Caco-2 (cell line): ENCODE results near the gene GRIA2. TPM values are rescaled to one million over a fixed set of nuclear protein-coding genes. Genes with fewer than 3 reads are reported as not detected.
A peak's percentile ranks its signal among the peaks of the same experiment; 100 is the strongest.

Experiments
- BruUV-seq: library from RNA; stranded (reverse); fragments of 400-500 nt; replicated peaks from 2 replicates; lab custom pipeline; 2021; lab: Mats Ljungman, UMichigan
- CTCF ChIA-PET: fragments of 300-600 bp; sonication (Branson Sonifier 250); formaldehyde crosslinking; loops from one replicate; lab custom pipeline; 2022; ENCODE audit warnings: antibody characterized with exemption; lab: Charles Lee
- POLR2A ChIA-PET: fragments of 300-600 bp; sonication (Branson Sonifier 250); formaldehyde crosslinking; loops from one replicate; lab custom pipeline; 2022; ENCODE audit warnings: antibody characterized with exemption; lab: Charles Lee
- DNase-seq, 2 experiments: peaks; one replicate each; pipeline versions ENCODE4 v3.0.0 to v3.0.0-alpha.2; 2020 to 2022
- H3K27me3 ChIP-seq: replicated peaks from 2 replicates; pipeline ENCODE4 v1.6.0; 2011; ENCODE audit warnings: low read length; ENCODE audit not compliant: control insufficient read depth, insufficient read depth
- H3K36me3 ChIP-seq: 2 replicates; pipeline ENCODE4 v1.5.1; 2011; ENCODE audit warnings: low read length; ENCODE audit not compliant: control insufficient read depth, insufficient read depth
- H3K4me1 ChIP-seq: fragments of 250-450 bp; sonication (Bioruptor Pico); 2 replicates; pipeline ENCODE4 v1.5.1; 2020; ENCODE audit warnings: mild to moderate bottlenecking
- H3K4me3 ChIP-seq: 2 replicates; pipeline ENCODE4 v1.5.1; 2011; ENCODE audit warnings: low read depth, mild to moderate bottlenecking, control low read depth, low read length
- H3K9me3 ChIP-seq: fragments of 250-450 bp; sonication (Bioruptor Pico); 2 replicates; pipeline ENCODE4 v1.5.1; 2020; ENCODE audit warnings: mild to moderate bottlenecking, moderate library complexity
- H3K27ac Mint-ChIP-seq: one replicate; pipeline ENCODE4 v1.8.0; 2022; ENCODE audit warnings: mixed read lengths; ENCODE audit not compliant: unreplicated experiment
- H3K27me3 Mint-ChIP-seq: one replicate; pipeline ENCODE4 v1.8.0; 2022; ENCODE audit warnings: mixed read lengths; ENCODE audit not compliant: insufficient read depth, unreplicated experiment
- H3K36me3 Mint-ChIP-seq: one replicate; pipeline ENCODE4 v1.8.0; 2022; ENCODE audit warnings: mild to moderate bottlenecking, mixed read lengths; ENCODE audit not compliant: insufficient read depth, unreplicated experiment
- H3K4me1 Mint-ChIP-seq: one replicate; pipeline ENCODE4 v1.8.0; 2022; ENCODE audit warnings: low read depth, mixed read lengths; ENCODE audit not compliant: unreplicated experiment
- H3K4me3 Mint-ChIP-seq: one replicate; pipeline ENCODE4 v1.8.0; 2022; ENCODE audit warnings: mild to moderate bottlenecking, moderate library complexity, mixed read lengths; ENCODE audit not compliant: unreplicated experiment
- H3K9me3 Mint-ChIP-seq: one replicate; pipeline ENCODE4 v1.8.0; 2022; ENCODE audit warnings: mixed read lengths; ENCODE audit not compliant: unreplicated experiment
- CTCF ChIP-seq, 2 experiments: fragments of 200-600 bp in 1 of 2; IDR thresholded peaks; 1 replicate in 1 of 2; 2 replicates in 1 of 2; pipeline versions ENCODE4 v1.5.1 to v1.8.0; 2011 to 2022; ENCODE audit warnings: antibody characterized with exemption in 1 of 2, control low read depth in 1 of 2, inconsistent platforms in 1 of 2, low read depth in 1 of 2, low read length in 1 of 2, mild to moderate bottlenecking in 1 of 2, moderate library complexity in 1 of 2; ENCODE audit not compliant: insufficient read depth in 1 of 2, severe bottlenecking in 1 of 2, unreplicated experiment in 1 of 2
- intact Hi-C: fragments of 100-400 bp; cut with micrococcal nuclease; formaldehyde crosslinking; loops from one replicate; pipeline ENCODE4 v1.10.0; 2022; ENCODE audit not compliant: unreplicated experiment
- total RNA-seq: library from RNA; stranded (reverse); gene quantifications from 2 replicates; pipeline ENCODE4 v1.2.3, GENCODE V29; 2022

Gene GRIA2
- total RNA-seq, 1 experiment from 2014 or later, result not detected

GRCh38 chr4:157196046-157196445, 24.5 kb upstream of the GRIA2 start:
- Histone ChIP-seq H3K4me3 (no peak overlapping the region), H3K4me1 (no peaks in the 10 kb centered on the region), H3K9me3 (no peaks in the 10 kb centered on the region), H3K36me3 (no peaks in the 10 kb centered on the region), H3K27me3 (no peaks in the 10 kb centered on the region)
- ChIA-PET POLR2A (no interaction called here), CTCF (no interaction called here)
- Mint-ChIP-seq H3K4me3 (no peak overlapping the region), H3K9me3 (no peaks in the 10 kb centered on the region), H3K4me1 (no peaks in the 10 kb centered on the region), H3K27me3 (peaks cover 6% of the 10 kb centered on the region), H3K27ac (no peak overlapping the region), H3K36me3 (no peaks in the 10 kb centered on the region)
- BruUV-seq, result no TSS peak
- intact Hi-C loops, result no loop called here
- DNase-seq, result no peak
- no peak for TF ChIP-seq CTCF (IDR thresholded peaks at IDR 0.05; ENCODE audit: insufficient read depth in 1 of 2, low read depth in 1 of 2, low read length in 1 of 2, severe bottlenecking in 1 of 2, unreplicated experiment in 1 of 2)

- peak; percentile 25 to 37 for TF ChIP-seq CTCF (IDR thresholded peaks at IDR 0.05; ENCODE audit: insufficient read depth in 1 of 2, low read depth in 1 of 2, low read length in 1 of 2, severe bottlenecking in 1 of 2, unreplicated experiment in 1 of 2)
- DNase-seq, result peak in 1 of 2 experiments; percentile 23
- Histone ChIP-seq H3K27me3 (no peaks in the 10 kb centered on the region), H3K36me3 (no peaks in the 10 kb centered on the region), H3K4me3 (no peak overlapping the region), H3K9me3 (no peaks in the 10 kb centered on the region), H3K4me1 (no peaks in the 10 kb centered on the region)
- CTCF ChIA-PET, result no interaction called here
- no peak overlapping the region for H3K27ac Mint-ChIP-seq
- no peak overlapping the region for H3K4me3 Mint-ChIP-seq
- POLR2A ChIA-PET, result no interaction called here
- no peaks in the 10 kb centered on the region for H3K27me3 Mint-ChIP-seq
- intact Hi-C loops, result no loop called here
- no peaks in the 10 kb centered on the region for H3K4me1 Mint-ChIP-seq
- no peaks in the 10 kb centered on the region for H3K9me3 Mint-ChIP-seq
- no TSS peak for BruUV-seq
- no peaks in the 10 kb centered on the region for H3K36me3 Mint-ChIP-seq
Measured at GRCh38 chr4:157204634-157205244, 15.8 kb upstream of the GRIA2 start.

- Histone ChIP-seq H3K27me3 (no peaks in the 10 kb centered on the region), H3K36me3 (no peaks in the 10 kb centered on the region), H3K4me3 (no peak overlapping the region), H3K4me1 (no peaks in the 10 kb centered on the region), H3K9me3 (no peaks in the 10 kb centered on the region)
- Mint-ChIP-seq H3K4me1 (no peaks in the 10 kb centered on the region), H3K9me3 (no peaks in the 10 kb centered on the region), H3K36me3 (no peaks in the 10 kb centered on the region), H3K27me3 (peaks cover 6% of the 10 kb centered on the region), H3K27ac (no peak overlapping the region), H3K4me3 (no peak overlapping the region)
- CTCF ChIA-PET, result no interaction called here
- peak in 1 of 2 experiments; percentile 10 for DNase-seq
- peak; percentile 32 to 51 for TF ChIP-seq CTCF (IDR thresholded peaks at IDR 0.05; ENCODE audit: insufficient read depth in 1 of 2, low read depth in 1 of 2, low read length in 1 of 2, severe bottlenecking in 1 of 2, unreplicated experiment in 1 of 2)
- BruUV-seq, result no TSS peak
- intact Hi-C loops, result loop anchor here (1.0 kb wide), 1 partner anchor 761 kb away; no protein-coding TSS in a partner anchor
- POLR2A ChIA-PET, result no interaction called here
Measured at GRCh38 chr4:157217708-157218107, 2.8 kb upstream of the GRIA2 start.
